ENCODE measurements around the gene RAD21L1.
"Not testable (repeated sequence)": the region's sequence is repeated elsewhere in the genome, so short reads cannot be mapped to it uniquely, and the experiment has no call there.

Gene RAD21L1

GRCh38 chr20:1229541-1229940 lies 3.7 kb downstream of the RAD21L1 start:
- DNase-seq (ENCODE audit: low read depth): no peak

GRCh38 chr20:1232286-1233111 lies 6.7 kb downstream of the RAD21L1 start:
- no peak for DNase-seq (ENCODE audit: low read depth)

- DNase-seq (ENCODE audit: low read depth): no peak
Observed at GRCh38 chr20:1240549-1240948, 14.7 kb downstream of the RAD21L1 start.

- DNase-seq (ENCODE audit: low read depth): peak; percentile 26
Observed at GRCh38 chr20:1241456-1241855, 15.6 kb downstream of the RAD21L1 start.

GRCh38 chr20:1242099-1242498 lies 16.3 kb downstream of the RAD21L1 start:
- no peak for DNase-seq (ENCODE audit: low read depth)

- peak; percentile 93 for DNase-seq (ENCODE audit: low read depth)
Observed at GRCh38 chr20:1242530-1242929, 16.7 kb downstream of the RAD21L1 start.

- no peak for DNase-seq (ENCODE audit: low read depth)
Observed at GRCh38 chr20:1245578-1245977, 19.7 kb downstream of the RAD21L1 start.

- DNase-seq (ENCODE audit: low read depth): no peak
Observed at GRCh38 chr20:1247689-1248088, 21.8 kb downstream of the RAD21L1 start.

GRCh38 chr20:1250282-1250681 lies 24.4 kb downstream of the RAD21L1 start:
- DNase-seq (ENCODE audit: low read depth): not testable (repeated sequence)

GRCh38 chr20:1252416-1252815 lies 26.6 kb downstream of the RAD21L1 start:
- no peak for DNase-seq (ENCODE audit: low read depth)

- no peak for DNase-seq (ENCODE audit: low read depth)
Observed at GRCh38 chr20:1254254-1254653, 28.4 kb downstream of the RAD21L1 start.

- no peak for DNase-seq (ENCODE audit: low read depth)
Observed at GRCh38 chr20:1255675-1256074, 29.8 kb downstream of the RAD21L1 start.

- peak; percentile 50 for DNase-seq (ENCODE audit: low read depth)
Observed at GRCh38 chr20:1263853-1264252, 38.0 kb downstream of the RAD21L1 start.

GRCh38 chr20:1264727-1265126 lies 38.9 kb downstream of the RAD21L1 start:
- no peak for DNase-seq (ENCODE audit: low read depth)

GRCh38 chr20:1265226-1265915 lies 39.5 kb downstream of the RAD21L1 start:
- peak; percentile 46 for DNase-seq (ENCODE audit: low read depth)

GRCh38 chr20:1265916-1266166 lies 40.0 kb downstream of the RAD21L1 start:
- no peak for DNase-seq (ENCODE audit: low read depth)

- peak; percentile 82 for DNase-seq (ENCODE audit: low read depth)
Observed at GRCh38 chr20:1266167-1266973, 40.5 kb downstream of the RAD21L1 start, which contains the start of gene SNPH. SNPH (plus strand) TSS chr20:1266294; CDS start chr20:1296240, 29,946 bp downstream.

- no peak for DNase-seq (ENCODE audit: low read depth)
Observed at GRCh38 chr20:1267161-1267560, 41.3 kb downstream of the RAD21L1 start.

- no peak for DNase-seq (ENCODE audit: low read depth)
Observed at GRCh38 chr20:1267809-1268374, 42.0 kb downstream of the RAD21L1 start.

GRCh38 chr20:1269235-1269634 lies 43.4 kb downstream of the RAD21L1 start:
- DNase-seq (ENCODE audit: low read depth): no peak

GRCh38 chr20:1269850-1270249 lies 44.0 kb downstream of the RAD21L1 start:
- no peak for DNase-seq (ENCODE audit: low read depth)

- no peak for DNase-seq (ENCODE audit: low read depth)
Observed at GRCh38 chr20:1272368-1273100, 46.7 kb downstream of the RAD21L1 start.

All from EH (cell line).